PFSK-1 (cell line): ENCODE data around the gene NAA15.

Source experiments
- POLR2AphosphoS5 ChIP-seq: IDR thresholded peaks from 2 replicates; pipeline ENCODE4 v1.6.1; 2012; ENCODE audit warnings: low read depth, mild to moderate bottlenecking, control low read depth, low read length, moderate library complexity
- TAF1 ChIP-seq: IDR thresholded peaks from 2 replicates; pipeline ENCODE4 v1.6.1; 2012; ENCODE audit warnings: low read length, control low read depth, borderline replicate concordance; ENCODE audit not compliant: insufficient read depth

- TF ChIP-seq POLR2AphosphoS5 (no peak), TAF1 (no peak)
These were observed 11.4 kb downstream of the NAA15 start for GRCh38 chr4:139312552-139313332.
